Hindlimb muscle (tissue), 1 donor: Measurements from ENCODE around the gene KLHL33. TPM values are rescaled to one million over a fixed set of nuclear protein-coding genes. Genes with fewer than 3 reads are reported as not detected.
A peak's percentile ranks its signal among the peaks of the same experiment; 100 is the strongest.
"Not testable (repeated sequence)": the region's sequence is repeated elsewhere in the genome, so short reads cannot be mapped to it uniquely, and the experiment has no call there.

ENCODE experiments used
- DNase-seq: peaks from one replicate; pipeline ENCODE4 v3.0.0-alpha.2; 2013
- polyA plus RNA-seq: library from polyadenylated mRNA; unstranded; fragments of 120-200 nt; gene quantifications from one replicate; pipeline ENCODE4 v1.2.1, GENCODE V29; 2013; ENCODE audit not compliant: insufficient read length

KLHL33 gene
- 0.97 TPM for polyA plus RNA-seq

- no peak for DNase-seq
Measured at GRCh38 chr14:20435582-20436362, at the start of gene KLHL33. KLHL33 (minus strand) TSS chr14:20436166; CDS start chr14:20435811, 355 bp downstream.

- no peak for DNase-seq
Measured at GRCh38 chr14:20482382-20482781, 46.4 kb upstream of the KLHL33 start.

- no peak for DNase-seq
Measured at GRCh38 chr14:20478894-20479293, 42.9 kb upstream of the KLHL33 start.

- no peak for DNase-seq
Measured at GRCh38 chr14:20477211-20477876, 41.4 kb upstream of the KLHL33 start.

GRCh38 chr14:20476776-20477175 lies 40.8 kb upstream of the KLHL33 start:
- DNase-seq, result no peak

- DNase-seq, result no peak
Measured at GRCh38 chr14:20472536-20473169, 36.7 kb upstream of the KLHL33 start.

- DNase-seq, result no peak
Measured at GRCh38 chr14:20470603-20470901, 34.6 kb upstream of the KLHL33 start.

GRCh38 chr14:20469890-20470602 lies 34.1 kb upstream of the KLHL33 start:
- DNase-seq, result no peak

GRCh38 chr14:20469242-20469889 lies 33.4 kb upstream of the KLHL33 start, which contains the start of gene PNP:
PNP (plus strand) TSS chr14:20469406; CDS start chr14:20469525, 119 bp downstream.
- peak; percentile 49 for DNase-seq

GRCh38 chr14:20468764-20469241 lies 32.8 kb upstream of the KLHL33 start:
- no peak for DNase-seq

- DNase-seq, result peak; percentile 99
Measured at GRCh38 chr14:20461225-20462141, 25.5 kb upstream of the KLHL33 start, which contains the start of gene PIP4P1. PIP4P1 (minus strand) TSS chr14:20461434; CDS start chr14:20461325, 109 bp downstream.

- DNase-seq, result peak; percentile 22
Measured at GRCh38 chr14:20460458-20461224, 24.7 kb upstream of the KLHL33 start.

GRCh38 chr14:20458031-20458789 lies 22.2 kb upstream of the KLHL33 start:
- no peak for DNase-seq

- no peak for DNase-seq
Measured at GRCh38 chr14:20456971-20457370, 21.0 kb upstream of the KLHL33 start.

GRCh38 chr14:20455355-20456300 lies 19.7 kb upstream of the KLHL33 start:
- no peak for DNase-seq

- DNase-seq, result peak; percentile 98
Measured at GRCh38 chr14:20454516-20455354, 18.8 kb upstream of the KLHL33 start, which contains the start of the genes APEX1 and OSGEP. APEX1 (plus strand) TSS chr14:20455226; CDS start chr14:20455646, 420 bp downstream. OSGEP (minus strand) TSS chr14:20454812; CDS start chr14:20454683, 129 bp downstream.

- DNase-seq, result not testable (repeated sequence)
Measured at GRCh38 chr14:20452831-20453230, 16.9 kb upstream of the KLHL33 start.
